Islet precursor cell (in vitro differentiated cells): ENCODE data around the gene SRP68.

ENCODE experiments used
- DNase-seq: peaks from one replicate; pipeline ENCODE4 v3.0.0-alpha.2; 2018

Gene SRP68

DNA sequence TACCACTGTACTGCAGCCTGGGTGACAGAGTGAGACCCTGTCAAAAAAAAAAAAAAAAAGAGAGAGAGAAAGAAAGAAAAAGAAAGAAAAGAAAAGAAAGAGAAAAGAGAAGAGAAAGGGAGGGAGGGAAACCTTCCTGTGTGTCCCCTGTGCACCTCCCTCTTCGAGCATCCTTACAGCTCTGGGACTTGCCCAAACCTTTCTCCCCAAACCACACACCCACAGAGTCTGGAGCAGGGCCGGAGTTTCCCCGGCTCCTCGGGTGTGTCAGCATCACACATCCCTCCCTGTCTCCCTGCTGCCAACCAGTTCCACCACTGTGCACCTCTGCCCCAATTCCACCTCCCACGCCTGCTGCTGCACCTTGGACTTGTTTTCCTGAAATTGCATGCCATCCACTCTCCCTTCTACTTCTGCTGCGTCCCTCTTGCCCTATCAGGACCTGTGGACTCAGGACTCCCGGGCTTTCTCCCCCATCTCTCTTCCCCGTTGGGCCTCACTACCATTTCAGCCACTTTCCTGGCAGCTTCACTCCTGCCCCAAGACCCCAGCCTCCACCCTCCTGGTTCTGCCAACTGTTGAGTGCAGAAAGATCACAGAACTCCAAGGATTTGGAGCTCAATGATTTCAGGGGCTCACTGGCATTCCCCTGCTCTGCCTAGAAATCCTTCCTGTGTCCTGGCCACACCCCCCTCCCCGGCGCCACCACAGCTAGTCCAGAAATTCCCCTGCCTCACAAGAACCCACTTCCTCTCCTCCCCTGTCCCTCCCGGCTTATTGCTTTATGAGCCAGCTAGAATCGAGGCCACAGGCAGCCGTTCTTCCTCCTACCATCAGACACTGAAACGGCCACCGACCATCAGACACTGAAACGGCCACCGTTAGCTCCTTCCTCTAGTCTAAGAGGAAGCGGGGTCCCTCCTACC lies 75.4 kb downstream of the SRP68 start:
- DNase-seq, result peak; percentile 90

DNA sequence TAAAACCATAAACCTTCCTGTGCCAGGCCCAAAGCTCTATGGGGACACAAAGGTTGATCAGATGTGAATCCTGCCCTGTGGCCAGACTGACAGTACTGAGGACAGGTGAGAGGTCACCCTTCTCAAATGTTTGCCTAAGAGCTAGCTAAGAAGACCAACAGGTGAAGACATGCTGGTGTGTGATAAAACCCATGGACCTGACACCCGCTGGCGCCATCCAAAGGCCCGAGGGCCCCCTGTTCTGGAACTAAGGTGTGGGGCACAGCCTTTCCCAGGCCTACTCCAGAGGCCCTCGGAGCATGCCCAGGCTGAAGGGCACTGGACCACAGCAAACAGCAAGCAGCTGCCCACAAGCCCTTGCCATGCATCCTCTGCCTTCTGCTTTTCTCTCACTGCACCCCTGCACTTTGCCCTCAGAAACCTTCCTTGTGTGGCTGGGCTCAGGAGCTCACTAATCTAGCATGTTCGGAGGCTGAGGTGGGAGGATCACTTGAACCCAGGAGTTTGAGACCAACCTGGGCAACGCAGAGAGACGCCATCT lies 76.9 kb downstream of the SRP68 start:
- peak; percentile 48 for DNase-seq

DNA sequence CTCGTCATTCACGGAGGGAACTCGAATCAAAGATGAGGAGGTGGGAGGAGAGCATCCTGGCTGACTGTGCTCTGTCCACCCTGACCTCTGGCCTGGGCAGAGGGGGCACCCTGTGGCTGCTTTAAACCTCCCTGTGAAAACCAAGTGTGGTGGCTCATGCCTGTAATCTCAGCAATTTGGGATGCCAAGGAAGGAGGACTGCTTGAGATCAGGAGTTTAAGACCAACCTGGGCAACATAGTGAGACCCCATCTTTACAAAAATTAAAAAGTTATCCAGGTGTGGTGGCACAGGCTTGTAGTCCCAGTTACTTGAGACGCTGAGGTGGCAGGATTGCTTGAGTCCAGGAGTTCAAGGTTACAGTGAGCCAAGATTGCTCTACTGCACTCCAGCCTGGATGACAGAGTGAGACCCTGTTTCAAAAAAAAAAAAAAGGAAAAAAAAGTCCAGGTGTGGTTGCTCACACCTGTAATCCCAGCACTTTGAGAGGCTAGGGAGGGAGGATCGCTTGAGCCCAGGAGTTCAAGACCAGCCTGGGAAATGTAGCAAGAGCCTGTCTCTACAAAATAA lies 77.4 kb downstream of the SRP68 start:
- DNase-seq, result peak; percentile 15

DNA sequence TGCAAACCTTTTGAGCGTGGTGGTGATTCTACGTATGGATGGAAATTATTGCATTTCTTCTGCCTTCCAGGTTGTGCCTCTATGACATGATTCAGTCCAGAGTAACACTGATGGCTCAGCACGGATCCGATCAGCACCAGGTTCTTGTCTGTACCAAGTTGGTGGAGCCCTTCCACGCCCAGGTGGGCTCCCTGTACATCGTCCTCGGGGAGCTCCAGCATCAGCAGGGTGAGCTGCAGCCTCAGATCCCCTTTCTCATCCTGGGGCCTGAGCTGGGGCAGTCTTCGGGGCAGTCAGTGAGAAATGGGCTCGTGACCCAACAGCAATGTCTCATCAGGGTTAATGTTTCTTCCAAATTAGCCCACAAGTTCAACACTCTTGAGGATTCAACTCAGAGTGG lies 80.9 kb downstream of the SRP68 start:
- peak; percentile 29 for DNase-seq
